Epithelial cell of esophagus (primary cell): Measurements from ENCODE around the gene MED15.

Source experiments
- DNase-seq: peaks from one replicate; pipeline ENCODE4 v3.0.0; 2010; ENCODE audit warnings: low read depth
- H3K4me3 ChIP-seq: 2 replicates; pipeline ENCODE4 v1.5.1; 2011; ENCODE audit warnings: mild to moderate bottlenecking, low read length, control low read depth
- CTCF ChIP-seq: IDR thresholded peaks from 2 replicates; pipeline ENCODE4 v1.5.1; 2011; ENCODE audit warnings: low read depth, mild to moderate bottlenecking, low read length, control low read depth, inconsistent platforms; ENCODE audit not compliant: insufficient read depth; ENCODE audit errors: missing control alignments

The MED15 gene

GRCh38 chr22:20610243-20610686 is 102.9 kb downstream of the MED15 start:
- TF ChIP-seq CTCF = no peak
- no peak overlapping the region for H3K4me3 ChIP-seq
- peak; percentile 51 for DNase-seq

GRCh38 chr22:20610757-20611156 is 103.3 kb downstream of the MED15 start:
- TF ChIP-seq CTCF = no peak
- no peak for DNase-seq
- H3K4me3 ChIP-seq = no peak overlapping the region

GRCh38 chr22:20611418-20611817 is 104.0 kb downstream of the MED15 start:
- no peak overlapping the region for H3K4me3 ChIP-seq
- DNase-seq = no peak
- no peak for TF ChIP-seq CTCF

GRCh38 chr22:20613301-20613700 is 105.9 kb downstream of the MED15 start:
- no peak for DNase-seq
- H3K4me3 ChIP-seq = no peak overlapping the region
- TF ChIP-seq CTCF = no peak

GRCh38 chr22:20615021-20615420 is 107.6 kb downstream of the MED15 start:
- no peak for TF ChIP-seq CTCF
- peak; percentile 39 for DNase-seq
- no peak overlapping the region for H3K4me3 ChIP-seq

- TF ChIP-seq CTCF = no peak
- DNase-seq = no peak
- H3K4me3 ChIP-seq = no peak overlapping the region
Measured at GRCh38 chr22:20615533-20616450, 108.4 kb downstream of the MED15 start.
